ENCODE measurements around the gene PPP2CA. TPM values are rescaled to one million over a fixed set of nuclear protein-coding genes. Genes with fewer than 3 reads are reported as not detected.

Gene PPP2CA
- total and polyA plus RNA-seq, 2 of the 13 experiments (the other 11 are each of a cell fraction or from before 2014, with no cell fraction given): 82.4 to 171 TPM

DNA sequence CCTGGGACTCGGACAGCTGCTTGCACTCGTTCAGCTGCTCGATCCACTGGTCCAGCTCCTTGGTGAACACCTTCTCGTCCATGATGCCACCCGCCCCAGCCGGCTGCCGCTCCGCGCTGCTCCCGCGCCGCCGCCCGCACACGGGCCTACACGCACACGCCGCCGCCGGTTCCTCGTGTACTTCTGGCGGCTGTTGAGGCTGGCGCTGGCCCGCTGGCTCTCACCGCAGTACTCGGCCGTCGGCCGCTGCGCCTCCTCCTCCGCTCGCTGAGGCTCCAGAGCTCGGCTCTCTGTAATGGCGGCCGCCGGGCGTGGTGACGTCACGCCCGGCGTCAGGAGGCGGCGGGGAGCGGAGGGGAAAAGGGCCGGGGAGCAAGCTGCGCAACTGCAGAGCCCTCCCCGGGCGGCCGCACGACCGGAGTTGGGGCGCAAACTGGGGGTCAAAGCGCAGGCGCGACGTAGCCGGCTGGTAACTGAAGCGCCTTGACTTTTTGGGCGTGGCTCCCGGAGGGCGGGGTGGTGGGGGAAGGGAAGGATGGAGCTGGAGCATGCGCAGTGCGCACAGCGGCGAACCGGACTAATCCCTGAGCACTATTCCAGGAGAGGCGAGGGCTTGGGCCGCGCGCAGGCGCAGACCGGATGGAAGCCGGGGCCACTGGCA lies at the start of gene PPP2CA (continued):
- TF ChIP-seq YEATS4 (CRISPR knock-in tag; IDR thresholded peaks at IDR 0.05; ENCODE audit: borderline replicate concordance) (peak; percentile 70; the same call in 1 of the 2 replicates), ZNF615 (CRISPR knock-in tag; IDR thresholded peaks at IDR 0.05; ENCODE audit: borderline replicate concordance) (no peak), MED13 (CRISPR knock-in tag; IDR thresholded peaks at IDR 0.05) (no peak; the same call in 1 of the 2 replicates), PLRG1 (conservative IDR thresholded peaks at IDR 0.05) (no peak), ZNF660 (CRISPR knock-in tag; IDR thresholded peaks at IDR 0.05; ENCODE audit: borderline replicate concordance, low read depth) (no peak), ZNF20 (CRISPR knock-in tag; IDR thresholded peaks at IDR 0.05) (no peak), NFKB2 (CRISPR knock-in tag; IDR thresholded peaks at IDR 0.05; ENCODE audit: borderline replicate concordance) (0 out of 2 replicates have a peak, but pooled peaks have one; percentile 6), STAG1 (CRISPR knock-in tag; IDR thresholded peaks at IDR 0.05) (no peak), NCOA5 (CRISPR knock-in tag; IDR thresholded peaks at IDR 0.05) (no peak), KDM1A (CRISPR knock-in tag; IDR thresholded peaks at IDR 0.05) (no peak; the same call in 1 of the 2 replicates), U2AF1 (optimal IDR thresholded peaks at IDR 0.05; ENCODE audit: low read depth, low read length) (no peak), FIP1L1 (IDR thresholded peaks at IDR 0.05; ENCODE audit: borderline replicate concordance, insufficient read depth, low read depth, low read length) (no peak), NFE2L1 (CRISPR knock-in tag; IDR thresholded peaks at IDR 0.05; ENCODE audit: borderline replicate concordance) (no peak), RAD51 (IDR thresholded peaks at IDR 0.05; ENCODE audit: borderline replicate concordance) (no peak), TCF12 (IDR thresholded peaks at IDR 0.05) (no peak), TCF12 (CRISPR knock-in tag; IDR thresholded peaks at IDR 0.05) (no peak), ZNF605 (CRISPR knock-in tag; IDR thresholded peaks at IDR 0.05) (peak; percentile 27; the same call in 1 of the 2 replicates), RELA (CRISPR knock-in tag; IDR thresholded peaks at IDR 0.05) (no peak), HOXA7 (CRISPR knock-in tag; IDR thresholded peaks at IDR 0.05) (no peak), ZNF33A (CRISPR knock-in tag; IDR thresholded peaks at IDR 0.05; ENCODE audit: borderline replicate concordance) (no peak), PCBP1 (IDR thresholded peaks at IDR 0.05; ENCODE audit: borderline replicate concordance, low read depth, low read length) (no peak), JARID2 (CRISPR knock-in tag; IDR thresholded peaks at IDR 0.05; ENCODE audit: insufficient replicate concordance) (no peak)
- TF ChIP-seq, protein P1, sequence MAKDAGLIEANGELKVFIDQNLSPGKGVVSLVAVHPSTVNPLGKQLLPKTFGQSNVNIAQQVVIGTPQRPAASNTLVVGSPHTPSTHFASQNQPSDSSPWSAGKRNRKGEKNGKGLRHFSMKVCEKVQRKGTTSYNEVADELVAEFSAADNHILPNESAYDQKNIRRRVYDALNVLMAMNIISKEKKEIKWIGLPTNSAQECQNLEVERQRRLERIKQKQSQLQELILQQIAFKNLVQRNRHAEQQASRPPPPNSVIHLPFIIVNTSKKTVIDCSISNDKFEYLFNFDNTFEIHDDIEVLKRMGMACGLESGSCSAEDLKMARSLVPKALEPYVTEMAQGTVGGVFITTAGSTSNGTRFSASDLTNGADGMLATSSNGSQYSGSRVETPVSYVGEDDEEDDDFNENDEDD (CRISPR knock-in tag; IDR thresholded peaks at IDR 0.05; ENCODE audit: borderline replicate concordance): no peak; the same call in 1 of the 2 replicates
- TF ChIP-seq, protein P2, sequence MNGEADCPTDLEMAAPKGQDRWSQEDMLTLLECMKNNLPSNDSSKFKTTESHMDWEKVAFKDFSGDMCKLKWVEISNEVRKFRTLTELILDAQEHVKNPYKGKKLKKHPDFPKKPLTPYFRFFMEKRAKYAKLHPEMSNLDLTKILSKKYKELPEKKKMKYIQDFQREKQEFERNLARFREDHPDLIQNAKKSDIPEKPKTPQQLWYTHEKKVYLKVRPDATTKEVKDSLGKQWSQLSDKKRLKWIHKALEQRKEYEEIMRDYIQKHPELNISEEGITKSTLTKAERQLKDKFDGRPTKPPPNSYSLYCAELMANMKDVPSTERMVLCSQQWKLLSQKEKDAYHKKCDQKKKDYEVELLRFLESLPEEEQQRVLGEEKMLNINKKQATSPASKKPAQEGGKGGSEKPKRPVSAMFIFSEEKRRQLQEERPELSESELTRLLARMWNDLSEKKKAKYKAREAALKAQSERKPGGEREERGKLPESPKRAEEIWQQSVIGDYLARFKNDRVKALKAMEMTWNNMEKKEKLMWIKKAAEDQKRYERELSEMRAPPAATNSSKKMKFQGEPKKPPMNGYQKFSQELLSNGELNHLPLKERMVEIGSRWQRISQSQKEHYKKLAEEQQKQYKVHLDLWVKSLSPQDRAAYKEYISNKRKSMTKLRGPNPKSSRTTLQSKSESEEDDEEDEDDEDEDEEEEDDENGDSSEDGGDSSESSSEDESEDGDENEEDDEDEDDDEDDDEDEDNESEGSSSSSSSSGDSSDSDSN (CRISPR knock-in tag; IDR thresholded peaks at IDR 0.05): peak; percentile 46; the same call in 1 of the 2 replicates
- TF ChIP-seq, protein P3, sequence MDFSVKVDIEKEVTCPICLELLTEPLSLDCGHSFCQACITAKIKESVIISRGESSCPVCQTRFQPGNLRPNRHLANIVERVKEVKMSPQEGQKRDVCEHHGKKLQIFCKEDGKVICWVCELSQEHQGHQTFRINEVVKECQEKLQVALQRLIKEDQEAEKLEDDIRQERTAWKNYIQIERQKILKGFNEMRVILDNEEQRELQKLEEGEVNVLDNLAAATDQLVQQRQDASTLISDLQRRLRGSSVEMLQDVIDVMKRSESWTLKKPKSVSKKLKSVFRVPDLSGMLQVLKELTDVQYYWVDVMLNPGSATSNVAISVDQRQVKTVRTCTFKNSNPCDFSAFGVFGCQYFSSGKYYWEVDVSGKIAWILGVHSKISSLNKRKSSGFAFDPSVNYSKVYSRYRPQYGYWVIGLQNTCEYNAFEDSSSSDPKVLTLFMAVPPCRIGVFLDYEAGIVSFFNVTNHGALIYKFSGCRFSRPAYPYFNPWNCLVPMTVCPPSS (IDR thresholded peaks at IDR 0.05): no peak
- TF ChIP-seq, protein P4, sequence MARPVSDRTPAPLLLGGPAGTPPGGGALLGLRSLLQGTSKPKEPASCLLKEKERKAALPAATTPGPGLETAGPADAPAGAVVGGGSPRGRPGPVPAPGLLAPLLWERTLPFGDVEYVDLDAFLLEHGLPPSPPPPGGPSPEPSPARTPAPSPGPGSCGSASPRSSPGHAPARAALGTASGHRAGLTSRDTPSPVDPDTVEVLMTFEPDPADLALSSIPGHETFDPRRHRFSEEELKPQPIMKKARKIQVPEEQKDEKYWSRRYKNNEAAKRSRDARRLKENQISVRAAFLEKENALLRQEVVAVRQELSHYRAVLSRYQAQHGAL (CRISPR knock-in tag; IDR thresholded peaks at IDR 0.05; ENCODE audit: not compliant biosample characterization): no peak

Data from HepG2 (cell line).